IMR-90 (cell line): ENCODE data around the gene MTMR11. TPM values are rescaled to one million over a fixed set of nuclear protein-coding genes. Genes with fewer than 3 reads are reported as not detected.

Experiments used
- ATAC-seq: fragments of 200-7000 bp; cut with Tn5 transposase; 2 replicates; pipeline ENCODE4 v1.9.1; 2020; ENCODE audit warnings: low read depth, mild to moderate bottlenecking, moderate library complexity
- BruUV-seq: library from RNA; stranded (reverse); fragments of 400-500 nt; replicated peaks from 2 replicates; lab custom pipeline; 2021; lab: Mats Ljungman, UMichigan
- CTCF ChIA-PET: fragments of 300-600 bp; formaldehyde crosslinking; extraction: SDS; loops from one replicate; lab custom pipeline; 2021; ENCODE audit warnings: antibody characterized with exemption; lab: Yijun Ruan, JAX
- POLR2A ChIA-PET: fragments of 300-600 bp; sonication (Branson Sonifier 250); formaldehyde crosslinking; loops from one replicate; lab custom pipeline; 2022; ENCODE audit warnings: antibody characterized with exemption; ENCODE audit not compliant: unreplicated experiment; lab: Charles Lee
- DNase-seq: peaks from one replicate; pipeline ENCODE4 v3.0.0; 2013
- H2AFZ ChIP-seq: replicated peaks from 2 replicates; pipeline ENCODE3; 2013; ENCODE audit warnings: low read length, mild to moderate bottlenecking; ENCODE audit not compliant: poor library complexity
- H2AK5ac ChIP-seq: 2 replicates; pipeline ENCODE4 v1.6.1; 2013; ENCODE audit warnings: low read depth, low read length, inconsistent platforms
- H2AK9ac ChIP-seq: replicated peaks from 2 replicates; pipeline ENCODE3; 2013; ENCODE audit warnings: mild to moderate bottlenecking, low read depth, low read length, moderate library complexity; ENCODE audit not compliant: poor library complexity
- H2BK120ac ChIP-seq: 2 replicates; pipeline ENCODE4 v1.6.1; 2013; ENCODE audit warnings: low read depth, low read length, inconsistent platforms
- H2BK15ac ChIP-seq: 3 replicates; pipeline ENCODE4 v1.6.1; 2013; ENCODE audit warnings: low read depth, low read length, inconsistent platforms
- H2BK20ac ChIP-seq: 2 replicates; pipeline ENCODE4 v1.6.1; 2013; ENCODE audit warnings: low read depth, mild to moderate bottlenecking, inconsistent platforms, low read length, moderate library complexity
- H2BK5ac ChIP-seq: 2 replicates; pipeline ENCODE4 v1.6.1; 2013; ENCODE audit warnings: mild to moderate bottlenecking, low read depth, low read length, inconsistent platforms; ENCODE audit not compliant: poor library complexity, severe bottlenecking
- H3K14ac ChIP-seq: replicated peaks from 2 replicates; pipeline ENCODE4 v1.6.1; 2013; ENCODE audit warnings: low read depth, low read length, inconsistent platforms
- H3K18ac ChIP-seq: 2 replicates; pipeline ENCODE4 v1.6.1; 2013; ENCODE audit warnings: low read depth, low read length, control low read depth
- H3K23ac ChIP-seq: 2 replicates; pipeline ENCODE4 v1.6.1; 2013; ENCODE audit warnings: low read depth, low read length, inconsistent platforms
- H3K27ac ChIP-seq: 2 replicates; pipeline ENCODE4 v1.5.1; 2013; ENCODE audit warnings: mild to moderate bottlenecking, control low read depth, low read length; ENCODE audit not compliant: insufficient read depth
- H3K27me3 ChIP-seq: 2 replicates; pipeline ENCODE4 v1.6.1; 2013; ENCODE audit warnings: low read length; ENCODE audit not compliant: control insufficient read depth, insufficient read depth
- H3K36me3 ChIP-seq: 2 replicates; pipeline ENCODE4 v1.6.1; 2013; ENCODE audit warnings: low read length, mixed read lengths; ENCODE audit not compliant: control insufficient read depth, insufficient read depth
- H3K4ac ChIP-seq: 2 replicates; pipeline ENCODE4 v1.6.1; 2013; ENCODE audit warnings: low read depth, low read length, inconsistent platforms
- H3K4me1 ChIP-seq: 2 replicates; pipeline ENCODE4 v1.6.1; 2013; ENCODE audit warnings: low read length, mixed read lengths; ENCODE audit not compliant: control insufficient read depth, insufficient read depth
- H3K4me2 ChIP-seq: 2 replicates; pipeline ENCODE4 v1.6.1; 2013; ENCODE audit warnings: low read depth, mild to moderate bottlenecking, control low read depth, low read length, moderate library complexity
- H3K4me3 ChIP-seq: 2 replicates; pipeline ENCODE4 v1.5.1; 2013; ENCODE audit warnings: low read depth, mild to moderate bottlenecking, control low read depth, low read length, moderate library complexity; ENCODE audit not compliant: insufficient read depth
- H3K56ac ChIP-seq: 2 replicates; pipeline ENCODE4 v1.6.1; 2013; ENCODE audit warnings: low read length, inconsistent platforms; ENCODE audit not compliant: insufficient read depth; ENCODE audit errors: extremely low read depth
- H3K79me1 ChIP-seq, 2 experiments: 2 replicates each; pipeline ENCODE4 v1.6.1; 2013; ENCODE audit warnings: low read length in 2 of 2, inconsistent platforms in 1 of 2, low read depth in 1 of 2
- H3K9ac ChIP-seq: 2 replicates; pipeline ENCODE4 v1.6.1; 2013; ENCODE audit warnings: low read depth, low read length, control low read depth
- H3K9me1 ChIP-seq: 2 replicates; pipeline ENCODE4 v1.6.1; 2013; ENCODE audit warnings: low read length, inconsistent platforms; ENCODE audit not compliant: insufficient read depth
- H3K9me3 ChIP-seq: 2 replicates; pipeline ENCODE4 v1.6.1; 2013; ENCODE audit warnings: low read length; ENCODE audit not compliant: control insufficient read depth, insufficient read depth
- H4K20me1 ChIP-seq: 2 replicates; pipeline ENCODE4 v1.6.1; 2013; ENCODE audit warnings: low read length, inconsistent platforms; ENCODE audit not compliant: insufficient read depth
- H4K5ac ChIP-seq: 2 replicates; pipeline ENCODE4 v1.6.1; 2013; ENCODE audit warnings: mild to moderate bottlenecking, low read depth, low read length, control low read depth
- H4K8ac ChIP-seq, 2 experiments: 2 replicates each; pipeline ENCODE4 v1.6.1; 2013; ENCODE audit warnings: low read depth in 2 of 2, low read length in 2 of 2, control low read depth in 1 of 2, inconsistent platforms in 1 of 2
- H4K91ac ChIP-seq: 2 replicates; pipeline ENCODE4 v1.6.1; 2013; ENCODE audit warnings: low read depth, low read length, inconsistent platforms; ENCODE audit not compliant: insufficient read depth
- CEBPB ChIP-seq: IDR thresholded peaks from 2 replicates; pipeline ENCODE4 v1.6.1; 2012; ENCODE audit warnings: low read depth, low read length, improper control_type of control experiment
- CHD1 ChIP-seq: IDR thresholded peaks from 2 replicates; pipeline ENCODE4 v1.6.1; 2012; ENCODE audit warnings: low read depth, low read length, improper control_type of control experiment
- FOS ChIP-seq: fragments of 150-350 bp; IDR thresholded peaks from 2 replicates; pipeline ENCODE4 v1.6.1; 2016; ENCODE audit warnings: low read depth, low read length
- MAFK ChIP-seq: IDR thresholded peaks from 2 replicates; pipeline ENCODE4 v1.6.1; 2012; ENCODE audit warnings: low read depth, low read length, improper control_type of control experiment
- NFE2L2 ChIP-seq: fragments of 150-350 bp; IDR thresholded peaks from 2 replicates; pipeline ENCODE4 v1.6.1; 2016; ENCODE audit warnings: low read depth, mild to moderate bottlenecking, low read length
- RAD21 ChIP-seq: IDR thresholded peaks from 2 replicates; pipeline ENCODE4 v1.6.1; 2012; ENCODE audit warnings: low read length, improper control_type of control experiment
- WGBS, 2 experiments: methylation state at CpG; one replicate each; pipeline versions ENCODE4 v1.1.5 to v1.1.7; 2013; ENCODE audit warnings: missing lambda C conversion rate in 2 of 2; ENCODE audit not compliant: insufficient read length in 1 of 2; ENCODE audit errors: extremely low coverage in 2 of 2; 5-methylcytosine and 5-hydroxymethylcytosine counted together
- dilution Hi-C: fragments of 300-500 bp; cut with HindIII; formaldehyde crosslinking; loops from one replicate; pipeline ENCODE4 v1.14.3; 2018; ENCODE audit warnings: low sequenced_read_pairs; ENCODE audit not compliant: unreplicated experiment
- in situ Hi-C: fragments of 300-500 bp; cut with MboI; formaldehyde crosslinking; loops from 3 replicates; pipeline ENCODE4 v1.14.3; 2019; ENCODE audit warnings: low sequenced_read_pairs, inconsistent platforms, mixed read lengths
- intact Hi-C: fragments of 100-400 bp; cut with micrococcal nuclease; formaldehyde crosslinking; loops from 2 replicates; pipeline ENCODE4 v1.10.0; 2022
- polyA plus RNA-seq, 3 experiments: library from polyadenylated mRNA; depleted of rRNA; stranded (reverse); fragments of >200 nt; gene quantifications; 2 replicates each; pipeline ENCODE4 v1.2.3, GENCODE V29; 2012; ENCODE audit warnings: low replicate concordance in 1 of 3
- total RNA-seq: library from RNA; depleted of rRNA; stranded (reverse); fragments of >200 nt; gene quantifications from 2 replicates; pipeline ENCODE4 v1.2.3, GENCODE V29; 2012
- TF ChIP-seq, protein P1 (sequence below): fragments of 150-350 bp; IDR thresholded peaks from 2 replicates; pipeline ENCODE4 v1.6.1; 2016; ENCODE audit warnings: low read depth, mild to moderate bottlenecking, low read length, moderate library complexity, borderline replicate concordance

MTMR11 gene
- total and polyA plus RNA-seq, 2 of the 4 experiments (the other 2 are of a cell fraction) = 2.0 to 14.6 TPM

DNA sequence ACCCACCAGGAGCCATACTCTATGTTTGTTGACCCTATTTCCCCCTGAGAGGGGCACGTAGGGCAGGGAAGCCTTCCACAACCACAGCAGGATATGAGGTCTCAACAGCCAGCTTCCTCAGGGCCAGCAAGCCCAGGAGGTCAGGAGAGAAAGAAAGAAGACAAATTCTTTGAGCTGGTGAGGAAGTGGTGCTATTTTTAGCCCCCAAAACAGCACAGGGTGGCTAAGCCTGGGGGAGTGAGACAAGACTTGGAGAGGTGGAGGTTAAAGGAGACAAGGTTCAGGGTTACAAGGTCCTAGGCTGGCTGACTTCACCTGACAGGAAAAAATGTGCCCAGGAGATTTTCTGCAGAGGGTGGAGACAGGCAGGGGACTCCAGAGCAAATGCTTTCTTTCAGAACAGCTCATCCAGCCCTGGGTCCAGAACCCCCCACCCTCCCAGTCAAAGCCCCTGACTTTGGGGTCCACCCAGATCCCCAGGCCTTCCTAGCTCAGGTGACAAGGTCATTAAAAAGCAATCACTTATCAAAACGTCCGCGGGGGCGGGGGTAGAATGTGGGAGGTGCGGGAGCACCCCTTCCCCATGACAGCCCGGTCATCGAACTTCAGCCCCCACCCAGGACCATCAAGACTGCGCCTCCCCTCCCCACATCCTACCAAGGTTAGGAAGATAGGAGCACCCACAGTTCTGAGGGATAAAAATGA is 20.3 kb downstream of the MTMR11 start:
- no peak for ATAC-seq
- dilution Hi-C loops (no loop called here), in situ Hi-C loops (no loop called here), intact Hi-C loops (no loop called here)
- Histone ChIP-seq H2AFZ (peak overlapping the region; percentile 99), H2BK15ac (no peak overlapping the region), H3K27me3 (no peaks in the 10 kb centered on the region), H3K9me1 (peaks cover 22% of the 10 kb centered on the region), H3K9ac (no peak overlapping the region), H3K14ac (0 out of 2 replicates have a peak overlapping the region, but pooled peaks have one; percentile 45), H4K91ac (no peak overlapping the region), H3K4me2 (peak overlapping the region; percentile 100), H2BK120ac (no peak overlapping the region), H2AK5ac (peak overlapping the region; percentile 58), H4K20me1 (no peaks in the 10 kb centered on the region), H3K4ac (0 out of 2 replicates have a peak overlapping the region, but pooled peaks have one; percentile 16), H3K36me3 (peaks cover 15% of the 10 kb centered on the region), H2BK5ac (no peak overlapping the region), H3K79me1 (peaks cover 5 to 30% of the 10 kb centered on the region in 2 experiments; a peak in 3 of 4 replicates), H4K8ac (0 out of 4 replicates have a peak overlapping the region, but pooled peaks of 1 of the 2 experiments have one; percentile 25), H3K56ac (no peak overlapping the region), H3K18ac (no peak overlapping the region), H3K4me1 (peaks cover 12% of the 10 kb centered on the region), H3K27ac (no peak overlapping the region), H3K23ac (peak overlapping the region; percentile 42; the same call in 1 of the 2 replicates), H3K9me3 (no peaks in the 10 kb centered on the region), H2AK9ac (peak overlapping the region; percentile 97), H4K5ac (no peak overlapping the region), H2BK20ac (no peak overlapping the region), H3K4me3 (peak overlapping the region; percentile 98)
- WGBS, 2 experiments = no CpG with 5 or more reads among the region's 9 CpGs
- DNase-seq = no peak
- TF ChIP-seq RAD21 (no peak), CHD1 (no peak), FOS (no peak), NFE2L2 (no peak), MAFK (no peak), CEBPB (no peak)
- TF ChIP-seq, protein P1, sequence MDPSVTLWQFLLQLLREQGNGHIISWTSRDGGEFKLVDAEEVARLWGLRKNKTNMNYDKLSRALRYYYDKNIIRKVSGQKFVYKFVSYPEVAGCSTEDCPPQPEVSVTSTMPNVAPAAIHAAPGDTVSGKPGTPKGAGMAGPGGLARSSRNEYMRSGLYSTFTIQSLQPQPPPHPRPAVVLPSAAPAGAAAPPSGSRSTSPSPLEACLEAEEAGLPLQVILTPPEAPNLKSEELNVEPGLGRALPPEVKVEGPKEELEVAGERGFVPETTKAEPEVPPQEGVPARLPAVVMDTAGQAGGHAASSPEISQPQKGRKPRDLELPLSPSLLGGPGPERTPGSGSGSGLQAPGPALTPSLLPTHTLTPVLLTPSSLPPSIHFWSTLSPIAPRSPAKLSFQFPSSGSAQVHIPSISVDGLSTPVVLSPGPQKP = no peak
- BruUV-seq = no TSS peak
- POLR2A ChIA-PET = interaction anchor here (0.6 kb wide), 1 partner anchor 9 kb away, joined by 5 read pairs; no protein-coding TSS in a partner anchor
- CTCF ChIA-PET = interaction anchor here (0.6 kb wide), 1 partner anchor 265 kb away, joined by 3 read pairs; no protein-coding TSS in a partner anchor
